GM18519 (cell line): Measurements from ENCODE around the gene GNB1.
A peak's percentile ranks its signal among the peaks of the same experiment; 100 is the strongest.
"Not testable (repeated sequence)": the region's sequence is repeated elsewhere in the genome, so short reads cannot be mapped to it uniquely, and the experiment has no call there.

Experiments
- ATAC-seq: cut with Tn5 transposase; IDR thresholded peaks from one replicate; pipeline ENCODE4 v1.9.1; 2021; ENCODE audit warnings: mild to moderate bottlenecking, moderate library complexity; ENCODE audit not compliant: unreplicated experiment, low FRiP score

The GNB1 gene

DNA sequence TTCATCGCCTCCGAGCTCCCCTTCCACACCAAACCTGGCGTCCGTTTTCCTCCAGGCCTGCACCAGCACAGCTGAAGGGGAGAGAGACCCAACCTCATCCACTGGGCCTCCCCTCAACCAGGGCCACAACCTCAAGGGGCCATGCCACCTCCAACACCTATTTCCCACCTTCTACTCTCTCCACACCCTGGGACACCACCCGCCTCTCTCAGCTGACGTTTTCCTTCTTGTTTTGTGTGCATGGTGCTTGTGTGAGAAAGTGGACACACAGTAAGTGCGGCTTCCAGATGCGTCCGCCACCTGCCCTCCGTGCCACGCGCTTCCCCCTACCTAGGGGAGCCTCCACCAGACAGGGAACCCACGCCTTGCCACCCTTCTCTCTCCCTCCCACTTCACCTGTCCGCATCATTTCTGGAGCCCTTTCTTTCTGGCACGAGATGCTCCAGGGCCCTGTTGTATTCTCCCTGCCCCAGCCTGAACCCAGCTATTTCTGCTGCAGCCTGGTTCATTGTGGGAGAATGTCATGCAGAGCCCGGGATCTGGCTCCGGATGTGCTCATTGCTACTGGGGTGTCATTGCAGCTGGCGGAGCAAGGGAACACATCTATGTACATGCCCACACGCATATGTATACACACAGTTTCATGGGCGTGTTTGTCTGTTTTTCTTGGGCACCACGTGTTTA, 1.3 kb upstream of the GNB1 start:
- ATAC-seq = no peak

- ATAC-seq = no peak
Observed at GRCh38 chr1:1891349-1892078, 627 bp upstream of the GNB1 start.

DNA sequence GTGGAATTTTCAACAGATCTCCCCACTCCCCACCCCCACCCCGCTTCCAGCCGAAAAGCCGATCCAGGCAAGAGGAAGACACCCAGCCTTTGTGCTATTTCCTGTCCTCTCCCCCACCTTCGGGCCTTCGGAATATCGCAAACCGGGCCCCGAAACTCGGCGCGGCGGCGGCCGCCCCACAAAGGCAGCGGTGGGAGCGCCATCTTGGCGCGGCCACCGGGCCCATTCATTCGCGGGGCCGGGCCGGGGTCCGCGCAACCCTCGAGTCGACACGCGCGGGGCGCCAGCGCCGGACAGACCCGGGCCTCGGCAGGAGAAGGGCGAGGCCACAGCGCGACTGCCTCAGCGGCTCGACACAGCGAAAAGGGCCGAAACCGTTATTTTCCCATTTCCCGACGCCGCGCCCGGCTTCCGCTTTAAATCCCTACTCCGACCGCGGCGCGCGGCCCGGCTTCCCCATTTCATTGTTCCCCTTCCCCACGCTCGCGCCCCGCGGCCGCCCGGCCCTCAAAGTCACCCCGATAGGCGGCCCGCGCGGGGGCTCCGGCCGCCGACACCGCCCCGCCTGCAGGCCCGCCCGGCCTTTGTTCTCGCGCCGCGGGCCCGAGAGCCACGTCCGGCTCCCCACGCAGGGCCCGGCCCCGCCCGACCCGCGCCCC, 911 bp downstream of the GNB1 start:
- ATAC-seq = peak; percentile 15

DNA sequence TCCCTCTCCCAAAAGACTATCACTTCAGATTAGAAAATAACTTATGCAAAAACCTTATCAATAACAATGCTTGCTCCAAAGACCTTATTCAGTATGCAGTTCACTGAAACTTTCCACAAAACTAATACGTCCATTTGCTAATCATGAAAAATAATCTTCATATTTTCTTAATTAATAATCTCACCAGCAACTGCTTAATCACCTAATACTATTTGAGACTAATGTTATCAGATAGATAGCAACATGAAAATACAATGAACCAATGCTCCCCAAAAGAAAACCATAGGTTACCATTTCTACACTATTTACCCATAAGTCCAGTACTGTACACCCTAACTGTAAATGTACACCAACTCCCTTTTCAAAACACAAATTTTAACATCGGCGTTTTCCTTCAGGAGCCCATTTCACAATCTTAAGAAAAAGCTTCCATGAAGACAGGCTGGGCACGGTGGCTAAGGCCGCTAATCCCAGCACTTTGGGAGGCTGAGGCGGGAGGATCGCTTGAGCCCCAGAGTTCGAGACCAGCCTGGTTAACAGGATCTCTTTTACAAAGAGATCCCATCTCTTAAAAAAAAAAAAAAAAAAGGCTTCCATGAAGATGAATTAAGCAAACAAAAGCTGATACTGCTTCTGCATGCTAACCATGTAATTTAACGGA, 1.7 kb downstream of the GNB1 start:
- no peak for ATAC-seq

GRCh38 chr1:1883890-1884289, 7.0 kb downstream of the GNB1 start:
- ATAC-seq = not testable (repeated sequence)

DNA sequence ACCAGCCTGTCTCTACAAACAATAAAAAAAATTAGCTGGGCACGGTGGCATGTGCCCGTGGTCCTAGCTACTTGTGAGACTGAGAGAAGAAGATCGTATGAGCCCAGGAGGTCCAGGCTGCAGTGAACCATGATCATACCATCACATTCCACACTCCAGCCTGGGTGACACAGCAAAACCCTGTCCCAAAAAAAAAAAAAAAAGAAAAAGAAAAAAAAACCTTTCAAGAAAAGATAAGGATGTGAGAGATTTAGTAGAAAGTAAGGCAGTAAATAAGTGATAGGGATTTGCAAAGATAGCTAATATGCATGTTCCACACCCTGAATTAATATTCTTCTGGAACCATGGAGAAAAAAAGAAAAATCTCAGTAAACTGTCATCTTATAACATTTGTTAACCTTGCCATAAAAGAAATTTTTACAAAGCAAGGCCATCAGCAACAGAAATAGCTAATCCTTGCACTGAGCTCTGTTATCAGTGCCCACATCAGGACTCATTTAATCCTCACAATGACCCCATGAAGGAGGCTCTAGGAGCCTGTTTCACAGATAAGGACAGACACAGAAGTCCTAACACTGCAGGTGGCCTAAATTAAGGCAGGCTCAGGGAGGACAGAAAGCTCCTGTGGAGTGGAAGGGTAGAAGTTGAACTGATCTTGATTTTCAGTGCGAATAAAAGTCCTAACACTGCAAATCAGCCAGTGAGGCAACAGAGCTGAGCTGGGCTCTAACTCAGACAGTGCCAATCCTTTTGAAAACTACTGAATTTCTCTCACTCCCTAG, 7.6 kb downstream of the GNB1 start:
- no peak for ATAC-seq

- no peak for ATAC-seq
Observed at GRCh38 chr1:1881727-1882126, 9.2 kb downstream of the GNB1 start.

DNA sequence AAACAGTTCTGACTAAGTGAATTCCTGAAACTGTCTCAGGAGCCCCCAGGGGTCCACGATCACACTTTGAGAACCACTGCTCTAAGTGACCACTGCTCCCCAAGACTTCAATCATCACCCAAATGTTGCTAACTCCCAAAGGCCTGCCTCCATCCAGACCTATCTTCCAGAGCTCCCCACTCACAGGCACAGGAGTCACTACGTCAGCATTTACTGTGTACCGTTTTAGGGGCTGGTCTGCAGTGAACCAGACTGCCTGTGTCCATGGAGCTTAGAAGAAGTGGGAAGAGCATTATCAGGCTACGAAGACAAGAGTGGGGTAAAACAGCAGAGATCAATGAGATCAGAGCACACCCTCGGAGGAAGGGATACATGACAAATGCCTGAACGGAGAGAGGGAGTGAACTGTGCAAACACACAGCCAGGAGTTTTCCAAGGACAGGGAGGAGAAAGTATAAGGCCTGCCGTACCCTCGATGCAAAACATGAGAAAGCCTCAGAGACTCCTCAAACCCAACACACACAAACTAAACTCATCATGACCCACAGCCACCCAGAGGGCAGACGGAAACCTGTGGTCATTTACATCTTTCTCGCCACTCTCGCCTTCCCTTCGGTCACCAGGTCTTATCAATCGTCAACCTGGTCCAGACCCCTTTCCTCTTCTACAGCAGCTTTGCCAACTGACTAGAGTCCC, 10.1 kb downstream of the GNB1 start:
- ATAC-seq = no peak

DNA sequence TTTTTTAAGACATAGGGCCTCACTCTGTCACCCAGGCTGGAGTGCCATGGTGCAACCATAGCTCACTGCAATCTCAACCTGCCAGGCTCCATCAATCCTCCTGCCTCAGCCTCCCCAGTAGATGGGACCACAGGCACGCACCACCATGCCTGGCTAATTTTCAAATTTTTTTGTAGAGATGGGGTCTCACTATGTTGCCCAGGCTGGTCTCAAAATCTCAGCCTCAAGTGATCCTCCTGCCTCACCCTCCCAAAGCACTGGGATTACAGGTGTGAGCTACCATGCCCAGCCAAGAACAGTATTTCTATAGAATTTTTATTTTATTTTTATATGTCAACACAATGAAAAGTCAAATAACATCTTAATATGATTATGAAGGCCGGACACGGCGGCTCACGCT, 10.9 kb downstream of the GNB1 start:
- ATAC-seq = no peak

DNA sequence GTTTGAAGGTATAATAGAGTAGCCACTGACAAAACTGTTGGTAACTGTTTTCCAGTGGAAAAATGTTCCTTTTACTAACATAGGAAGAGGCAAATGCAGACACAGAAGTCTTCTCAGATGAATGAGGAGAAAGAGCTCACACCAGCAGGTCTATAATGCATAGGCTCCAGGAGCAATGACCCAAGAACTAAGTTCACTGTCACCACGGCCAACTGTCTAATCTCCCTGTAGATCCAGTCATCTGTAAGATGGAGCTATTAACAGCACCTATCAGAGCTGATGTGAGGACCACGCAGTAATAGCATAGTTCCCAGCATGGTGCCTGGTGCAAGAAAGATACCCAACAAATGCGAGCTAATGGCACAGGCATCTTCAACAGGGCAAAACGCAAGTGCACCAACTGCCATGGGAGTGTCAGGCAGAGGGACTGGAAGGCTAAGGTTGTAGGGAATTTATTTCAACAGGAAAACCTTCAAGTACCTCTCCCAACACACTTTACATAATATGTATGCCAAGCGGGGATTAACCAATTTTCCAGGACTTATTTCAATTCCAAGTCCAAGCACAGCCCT, 12.9 kb downstream of the GNB1 start:
- ATAC-seq = no peak

- no peak for ATAC-seq
Observed at GRCh38 chr1:1876335-1876930, 14.5 kb downstream of the GNB1 start.

- no peak for ATAC-seq
Observed at GRCh38 chr1:1875932-1876331, 15.0 kb downstream of the GNB1 start.

- ATAC-seq = no peak
Observed at GRCh38 chr1:1874901-1875300, 16.0 kb downstream of the GNB1 start.

GRCh38 chr1:1873186-1873585, 17.7 kb downstream of the GNB1 start:
- ATAC-seq = no peak

DNA sequence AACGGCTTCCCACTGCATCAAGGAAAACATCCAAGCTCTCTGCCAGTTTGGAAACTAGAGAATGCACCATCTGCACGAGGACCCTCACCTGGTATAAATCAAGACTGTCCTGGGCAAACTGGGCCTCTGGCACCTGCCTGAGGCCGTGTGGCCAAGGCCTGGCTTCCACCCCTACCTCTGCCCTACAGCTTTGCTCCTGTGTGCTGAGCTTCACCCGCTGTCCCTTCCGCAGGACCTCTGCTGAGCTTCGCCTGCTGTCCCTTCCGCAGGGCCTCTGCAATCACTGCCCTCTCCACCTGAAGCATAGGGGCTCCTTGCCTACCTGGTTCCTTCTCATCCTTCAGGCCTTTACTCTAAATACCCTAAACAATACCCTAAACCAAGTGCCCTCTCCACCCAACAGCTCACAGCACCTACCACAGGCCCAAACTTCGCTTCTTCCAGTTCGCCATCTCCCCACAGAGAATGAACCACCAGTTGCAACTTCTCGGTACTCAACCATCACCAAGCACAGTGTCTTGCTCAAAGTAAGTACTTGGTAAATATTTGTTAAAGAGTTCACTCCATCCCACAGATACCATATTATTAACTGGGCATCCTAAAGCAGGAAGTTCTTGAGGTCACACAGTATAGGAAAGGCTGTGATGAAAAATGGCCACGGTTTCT, 18.4 kb downstream of the GNB1 start:
- no peak for ATAC-seq

GRCh38 chr1:1869469-1869868, 21.4 kb downstream of the GNB1 start:
- no peak for ATAC-seq

DNA sequence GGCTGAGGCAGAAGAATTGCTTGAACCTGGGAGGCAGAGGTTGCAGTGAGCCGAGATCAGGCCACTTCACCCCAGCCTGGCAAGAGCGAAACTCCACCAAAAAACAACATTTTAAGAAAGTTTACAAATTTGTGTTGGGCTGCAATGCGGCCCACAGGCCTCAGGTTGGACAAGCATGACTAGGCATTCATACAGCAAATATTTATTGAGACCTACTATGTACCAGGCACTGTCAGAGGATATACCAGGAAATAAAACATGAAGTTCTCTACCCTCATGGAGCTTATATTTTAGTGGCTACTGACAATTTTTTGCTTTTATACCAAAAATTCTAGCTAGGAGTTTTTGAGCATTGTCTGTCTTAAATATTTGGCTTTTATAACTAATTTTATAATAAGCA, 23.7 kb downstream of the GNB1 start:
- ATAC-seq = no peak

GRCh38 chr1:1862905-1863547, 27.9 kb downstream of the GNB1 start:
- no peak for ATAC-seq
